NCI-H510A treated with DMSO at 0.1 percent for 48 hours (cell line): Measurements from ENCODE around the gene MIER2.
A peak's percentile ranks its signal among the peaks of the same experiment; 100 is the strongest.

ENCODE experiments used
- DNase-seq: peaks from one replicate; lab custom pipeline; 2025; lab: John Stamatoyannopoulos, UW

MIER2 gene

DNA sequence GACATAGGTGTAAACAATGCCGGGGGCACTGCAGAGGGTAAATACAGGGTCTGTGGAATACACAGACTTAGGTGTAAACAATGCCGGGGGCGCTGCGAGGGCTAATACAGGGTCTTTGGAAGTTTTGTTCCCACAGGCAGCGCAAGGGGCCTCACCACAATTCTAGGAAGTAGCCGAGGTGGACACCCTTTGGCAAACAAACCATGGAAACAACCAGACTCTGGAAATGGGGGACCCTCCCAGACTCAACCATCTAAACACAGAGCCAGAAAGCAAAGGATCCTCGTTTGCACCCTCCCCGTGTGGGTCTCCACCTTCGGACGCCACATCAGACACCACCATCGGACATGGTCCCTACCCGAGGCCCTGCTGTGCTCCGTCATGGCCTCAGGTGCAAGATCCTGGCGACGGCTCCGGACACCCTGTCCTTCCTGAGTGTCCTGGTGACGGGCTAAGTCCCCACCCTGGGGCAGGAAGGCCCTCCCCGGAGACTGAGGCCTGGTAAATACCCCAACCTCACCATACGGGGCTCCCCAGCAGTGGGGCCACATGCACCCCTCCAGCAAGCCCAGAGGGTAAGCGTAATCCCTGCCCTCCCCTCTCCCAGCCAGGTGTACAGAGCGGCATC is 36.7 kb downstream of the MIER2 start:
- no peak for DNase-seq

DNA sequence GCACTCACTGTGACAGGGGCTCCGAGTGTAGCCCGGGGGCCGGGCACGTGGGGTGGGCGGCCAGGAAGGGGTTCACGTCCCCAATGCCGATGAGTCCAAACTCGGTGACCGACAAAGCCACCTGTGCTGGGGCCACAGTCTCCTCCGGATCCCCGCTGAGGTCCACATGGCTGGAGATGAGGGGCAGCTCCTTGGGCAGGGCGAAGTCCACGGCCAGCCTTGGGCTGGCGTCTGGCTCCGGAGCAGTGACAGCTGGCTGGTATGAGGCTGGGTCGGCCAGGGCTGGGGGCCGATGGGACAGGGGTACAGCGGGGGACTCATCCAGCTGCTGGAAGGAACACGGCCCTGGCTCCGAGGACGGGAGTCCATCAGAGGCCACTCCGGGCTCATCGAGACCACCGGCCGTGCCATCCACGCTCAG is 37.5 kb downstream of the MIER2 start:
- no peak for DNase-seq

DNA sequence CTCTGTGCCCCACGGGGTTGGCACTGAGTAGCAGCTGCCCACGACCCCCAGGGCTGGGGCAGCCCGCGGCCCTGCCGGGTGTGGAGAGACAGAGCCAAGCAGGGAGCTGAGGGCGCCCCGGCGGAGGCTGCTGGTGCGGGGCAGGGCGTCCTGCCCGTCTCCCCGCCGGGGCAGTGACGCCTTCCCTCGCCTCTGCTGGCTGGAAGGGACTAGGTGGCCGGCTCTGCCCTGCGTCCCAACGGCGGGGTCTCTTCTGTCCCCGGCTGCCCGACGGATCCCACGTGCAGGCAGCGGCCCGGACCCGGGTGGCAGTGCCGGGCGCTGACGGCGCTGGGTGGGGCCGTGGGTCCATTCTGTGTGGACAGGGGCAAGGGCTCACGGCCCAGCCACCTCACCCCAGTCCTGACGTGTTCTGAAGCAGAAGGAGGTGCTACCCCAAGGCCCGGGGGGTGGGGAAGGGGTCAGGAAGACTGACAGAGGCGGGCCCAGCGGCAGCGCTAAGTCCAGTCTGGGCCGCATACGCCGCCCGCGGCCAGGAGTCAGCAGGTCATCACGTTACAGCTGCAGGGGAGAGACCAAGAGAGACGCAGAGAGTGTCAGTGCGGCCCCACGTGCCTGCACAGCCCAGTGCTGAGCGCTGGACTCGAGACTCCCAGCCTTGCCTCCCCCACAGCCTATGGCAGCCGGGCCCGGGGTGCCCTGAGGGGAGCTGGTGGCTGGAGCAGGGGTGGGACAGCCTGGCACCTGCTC is 38.3 kb downstream of the MIER2 start:
- DNase-seq, result no peak

DNA sequence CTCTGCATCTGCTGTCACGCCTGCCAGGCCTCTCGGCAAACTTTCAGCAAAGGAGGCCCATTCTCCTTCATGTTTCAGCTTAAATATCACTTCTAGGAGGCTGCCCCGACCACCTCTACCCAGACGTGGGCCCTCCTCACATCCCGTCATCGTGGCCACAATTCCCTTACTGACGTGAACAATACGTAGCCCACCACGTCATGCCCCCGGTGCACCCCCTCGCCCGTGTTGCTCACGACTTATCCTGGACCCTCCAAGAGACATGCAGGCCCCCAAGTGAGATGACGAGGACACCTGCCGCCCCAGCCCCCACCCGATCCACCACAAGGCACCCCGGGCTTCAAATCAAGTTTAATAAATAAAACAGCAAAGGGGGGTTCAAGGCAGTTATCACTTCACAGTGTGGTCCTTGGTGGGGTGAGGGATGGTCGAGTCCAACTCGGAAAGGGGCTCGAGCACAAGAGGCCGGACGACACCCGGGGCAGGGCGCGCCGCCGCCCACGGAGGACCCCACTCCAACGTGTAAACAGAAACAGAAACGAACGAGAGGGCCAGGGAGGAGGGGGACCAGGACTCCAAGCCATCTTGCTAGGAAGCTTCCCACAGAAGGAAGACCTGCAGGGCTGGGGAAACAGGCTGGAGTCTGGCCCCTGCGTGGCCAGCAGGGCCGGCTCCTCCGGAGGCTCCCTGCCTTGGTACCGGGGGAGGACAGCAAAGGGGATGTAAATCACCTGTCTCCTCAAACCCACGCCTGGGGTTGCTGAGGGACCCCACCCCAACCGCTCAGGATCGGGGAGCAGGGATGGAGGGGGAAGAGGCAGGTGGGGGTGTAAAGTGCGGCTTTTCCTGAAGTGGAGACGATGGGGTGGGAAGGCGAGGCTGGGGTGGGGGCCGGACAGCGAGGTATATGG is 39.1 kb downstream of the MIER2 start:
- DNase-seq, result no peak

DNA sequence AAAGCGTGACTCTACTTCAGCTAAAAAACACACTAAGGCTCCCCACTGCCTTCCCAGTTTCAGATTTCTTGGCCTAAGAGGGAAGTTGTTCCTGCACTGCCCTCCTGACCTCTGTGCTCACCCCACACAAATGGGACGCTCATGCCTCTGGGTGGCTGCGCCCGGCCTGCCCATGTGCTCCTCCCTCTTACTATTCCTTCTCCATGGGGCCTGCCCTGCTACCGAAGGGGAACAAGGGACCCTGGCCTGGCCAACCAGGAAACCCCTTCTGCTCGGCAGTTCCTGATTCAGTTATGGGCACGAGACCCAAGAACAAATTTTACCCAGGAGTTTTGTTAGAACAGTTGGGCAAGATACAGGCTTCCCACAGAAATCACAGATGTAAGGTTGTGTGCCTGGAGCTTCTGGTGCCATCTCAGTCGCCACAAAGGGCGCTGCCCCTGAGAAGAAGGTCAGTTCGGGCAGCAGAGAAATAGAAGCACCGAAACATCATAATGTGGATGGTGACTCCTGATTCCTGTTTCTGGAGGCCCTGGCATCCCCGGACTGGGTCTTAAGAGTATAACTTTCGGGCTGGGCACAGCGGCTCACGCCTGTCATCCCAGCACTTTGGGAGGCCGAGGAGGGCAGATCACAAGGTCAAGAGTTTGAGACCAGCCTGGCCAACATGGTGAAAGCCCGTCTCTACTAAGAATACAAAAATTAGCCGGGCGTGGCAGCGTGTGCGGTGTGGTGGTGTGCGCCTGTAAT is 47.9 kb downstream of the MIER2 start:
- no peak for DNase-seq

DNA sequence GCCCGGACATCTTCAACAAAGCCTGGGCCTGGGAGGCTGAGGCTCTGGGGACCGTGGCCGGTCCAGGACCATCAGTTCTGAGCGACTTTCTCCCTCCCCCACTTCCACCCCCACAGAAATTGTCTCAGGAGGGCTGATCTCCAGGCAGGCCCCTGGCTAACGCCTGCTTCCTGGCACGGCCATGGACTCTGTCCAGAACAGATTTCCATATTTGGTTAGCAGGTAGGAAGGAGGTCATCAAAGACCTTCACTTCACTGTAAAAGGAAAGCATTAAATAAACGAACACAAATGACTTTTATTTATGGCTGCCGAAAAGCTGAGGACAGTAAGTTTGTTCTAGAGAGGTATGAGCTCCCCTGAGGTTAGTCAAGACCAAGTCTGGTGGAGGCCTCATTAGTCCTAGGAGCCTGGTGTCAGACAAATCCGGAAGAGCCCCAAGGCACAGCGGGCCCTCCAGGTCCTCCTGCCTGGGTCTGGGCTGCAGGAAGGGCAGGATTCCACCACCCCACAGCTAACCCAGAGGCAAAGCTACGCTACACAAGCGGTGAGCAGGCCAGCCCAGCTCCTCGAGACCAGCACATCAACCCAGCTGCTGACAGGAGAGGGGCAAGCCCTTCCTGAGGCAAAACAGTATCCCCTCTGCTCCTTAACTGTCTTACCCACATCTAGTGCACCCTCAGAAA is 48.8 kb downstream of the MIER2 start:
- no peak for DNase-seq

DNA sequence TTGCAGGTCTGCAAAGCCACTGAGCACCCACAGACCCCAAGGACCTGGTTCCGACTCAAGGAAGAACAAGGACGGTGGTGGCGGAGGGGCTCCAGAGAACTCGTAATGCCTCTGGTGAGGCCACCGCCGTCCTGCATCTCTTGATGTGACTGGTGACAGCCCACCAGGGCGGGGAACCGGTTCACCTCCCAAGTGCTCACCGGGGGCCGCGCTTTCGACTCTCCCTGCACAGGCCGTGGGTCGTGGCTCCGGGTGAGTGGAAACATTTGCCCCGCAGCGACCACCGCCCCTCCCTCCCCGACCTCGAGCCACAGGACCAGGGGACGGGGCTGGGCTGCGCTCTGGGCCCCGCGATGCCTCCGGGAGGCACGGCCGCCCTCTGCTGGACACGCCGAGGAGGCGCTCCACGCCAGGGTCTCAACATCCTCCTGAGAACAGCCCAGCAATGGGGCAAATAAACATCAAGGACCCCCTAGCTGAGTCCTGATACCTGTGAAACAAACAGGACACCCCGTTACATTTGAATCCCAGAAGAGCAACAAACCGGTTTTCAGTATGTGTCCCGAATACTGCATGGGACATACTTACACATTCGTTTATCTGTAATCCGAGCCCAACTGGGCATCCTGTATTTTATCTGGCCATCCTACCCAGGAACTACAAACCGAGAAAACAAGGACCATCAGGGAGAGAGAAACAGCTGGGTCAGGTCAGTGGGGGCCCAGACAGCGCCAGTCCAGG is 49.5 kb downstream of the MIER2 start:
- DNase-seq, result peak; percentile 29

DNA sequence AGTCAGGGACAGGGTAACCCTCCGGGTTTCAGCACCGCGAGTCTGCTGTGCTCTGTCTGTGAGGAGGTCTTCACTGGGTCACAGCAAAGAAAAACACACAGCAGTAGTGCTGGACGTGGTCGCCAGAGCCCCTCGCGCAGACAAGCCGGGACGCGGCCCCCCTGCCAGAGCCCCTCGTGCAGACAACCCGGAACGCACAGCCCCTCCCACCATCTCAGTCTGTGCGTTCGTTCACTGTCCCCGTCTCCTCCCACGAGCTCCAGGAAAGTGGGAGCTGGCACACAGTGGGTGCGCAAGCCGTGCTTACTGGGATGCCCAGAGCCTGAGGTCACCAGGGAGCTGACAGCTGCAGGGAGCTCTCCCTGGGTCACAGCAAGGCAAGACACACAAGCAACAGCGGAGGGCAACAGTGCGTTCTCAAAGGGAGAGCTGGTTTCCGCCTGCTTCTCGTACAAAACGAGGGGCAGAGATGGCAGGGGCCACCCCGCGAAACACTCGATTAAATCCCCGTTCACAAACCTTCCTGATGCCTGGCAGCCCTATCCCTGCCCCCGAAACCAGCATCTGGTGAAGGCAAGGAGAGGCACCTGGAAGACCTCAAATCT is 50.2 kb downstream of the MIER2 start:
- DNase-seq, result no peak

DNA sequence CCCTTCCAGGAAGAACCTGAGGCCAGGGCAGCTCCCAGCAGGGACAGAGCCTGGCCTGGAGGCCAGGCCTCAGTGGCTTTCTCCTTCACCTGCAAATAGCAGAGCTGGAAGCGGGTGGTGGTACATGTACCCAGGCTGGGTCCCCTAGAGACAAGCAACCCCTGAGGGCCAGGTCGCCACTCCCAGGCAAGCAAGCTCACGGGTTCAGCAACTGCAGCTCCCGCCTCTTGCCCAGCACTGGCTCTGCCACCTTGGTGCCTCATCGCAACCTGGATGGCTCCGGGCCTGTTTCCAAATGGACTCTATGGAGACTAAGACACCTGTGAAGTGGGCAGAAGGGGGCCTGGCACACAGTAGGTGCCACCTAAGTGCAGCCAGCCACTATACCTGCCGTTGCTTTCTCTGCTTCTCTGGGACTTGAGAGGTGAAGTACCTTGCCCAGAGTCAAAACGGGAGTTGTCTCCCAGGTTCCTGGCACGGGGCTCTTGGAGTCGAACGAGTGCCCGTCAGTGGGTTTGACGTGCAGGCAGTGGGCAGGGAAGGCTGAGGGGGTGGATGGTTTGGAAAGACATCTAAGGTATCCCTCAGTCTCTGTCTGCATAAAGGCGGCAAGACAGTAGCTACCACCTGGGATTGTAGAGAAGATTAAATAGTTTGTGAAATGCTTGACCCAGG is 51.0 kb downstream of the MIER2 start:
- no peak for DNase-seq

DNA sequence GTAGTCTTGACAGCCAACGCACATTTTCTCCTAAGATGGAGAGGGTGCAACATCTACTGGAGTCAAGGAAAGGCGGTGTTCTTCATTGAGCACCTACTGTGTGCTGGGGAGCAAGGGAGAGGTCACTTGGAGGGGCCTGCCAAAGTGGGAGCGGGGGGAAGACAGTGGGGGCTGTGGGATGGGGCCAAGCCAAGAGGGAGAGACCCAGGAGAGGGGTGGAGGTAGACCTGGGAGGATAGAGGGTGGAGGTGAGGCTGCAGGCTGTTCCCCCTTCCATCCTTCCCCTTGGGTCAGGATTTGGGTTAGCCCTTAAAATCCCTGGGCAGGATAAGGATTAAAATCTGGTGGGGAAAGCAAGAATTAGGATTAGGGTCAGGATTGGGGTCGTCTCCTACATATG is 51.6 kb downstream of the MIER2 start:
- no peak for DNase-seq

DNA sequence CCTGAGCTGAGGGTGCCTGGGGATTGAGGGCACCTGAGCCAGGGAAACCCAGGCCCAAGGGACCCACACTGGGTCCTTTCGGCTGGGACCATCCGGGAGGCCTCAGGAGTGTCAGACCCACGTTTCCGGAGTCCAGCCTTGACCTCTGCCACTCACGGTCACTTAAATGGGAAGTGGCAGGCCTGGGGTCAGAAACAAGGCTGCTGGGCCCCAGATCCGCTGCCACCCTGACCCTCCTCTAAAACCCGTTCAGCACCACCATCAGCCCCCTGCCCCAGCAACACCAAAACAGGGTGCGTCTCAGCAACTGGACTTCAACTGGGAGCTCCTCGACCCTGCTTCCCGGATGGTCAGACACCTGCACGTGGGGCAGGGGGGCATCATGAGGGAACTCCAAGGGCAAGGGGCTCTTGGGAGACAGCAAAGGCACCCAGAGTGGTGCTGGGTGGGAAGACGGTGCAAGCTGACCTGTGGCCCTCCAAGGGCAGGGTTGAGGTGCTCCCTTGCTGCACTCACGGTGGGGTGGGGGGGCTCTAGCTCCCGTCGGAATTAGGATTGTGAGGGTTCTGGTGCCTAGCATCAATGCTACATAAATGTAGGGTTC is 52.2 kb downstream of the MIER2 start:
- DNase-seq, result no peak

DNA sequence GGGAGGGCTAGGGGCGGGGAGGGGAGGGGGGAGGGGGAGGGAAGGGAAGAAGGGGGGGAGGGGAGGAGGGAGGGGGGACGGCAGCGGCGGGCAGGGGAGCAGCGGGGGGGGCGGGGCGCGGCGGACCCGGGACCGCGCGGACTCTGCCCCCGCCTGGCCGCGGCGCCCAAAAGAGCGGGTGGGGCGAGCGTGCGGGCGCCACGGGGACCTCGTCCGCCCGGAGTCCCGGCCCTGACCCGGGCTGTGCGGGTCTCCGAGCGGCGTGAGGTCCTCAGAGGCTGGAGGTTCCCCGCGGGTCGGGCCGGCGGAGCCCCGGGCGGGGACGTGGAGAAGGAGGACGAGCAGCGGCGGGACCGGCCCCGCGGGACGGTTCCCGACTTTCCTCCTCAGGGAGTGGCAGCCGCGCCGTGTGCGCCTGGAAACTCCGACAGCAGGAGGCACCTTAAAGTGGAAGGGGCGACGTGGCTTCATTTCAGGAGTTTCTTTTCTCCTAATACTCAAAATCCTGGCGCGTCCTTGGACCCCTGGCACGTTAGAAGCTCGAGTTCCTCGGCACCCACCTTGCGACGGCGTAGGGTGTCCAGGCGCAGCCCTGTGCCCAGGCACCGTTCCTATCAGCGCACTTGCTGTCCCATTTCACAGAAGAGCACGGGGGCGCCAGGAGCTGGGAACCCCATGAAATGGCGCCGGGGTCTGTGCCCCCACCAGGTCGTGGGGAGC is 52.9 kb downstream of the MIER2 start:
- no peak for DNase-seq

DNA sequence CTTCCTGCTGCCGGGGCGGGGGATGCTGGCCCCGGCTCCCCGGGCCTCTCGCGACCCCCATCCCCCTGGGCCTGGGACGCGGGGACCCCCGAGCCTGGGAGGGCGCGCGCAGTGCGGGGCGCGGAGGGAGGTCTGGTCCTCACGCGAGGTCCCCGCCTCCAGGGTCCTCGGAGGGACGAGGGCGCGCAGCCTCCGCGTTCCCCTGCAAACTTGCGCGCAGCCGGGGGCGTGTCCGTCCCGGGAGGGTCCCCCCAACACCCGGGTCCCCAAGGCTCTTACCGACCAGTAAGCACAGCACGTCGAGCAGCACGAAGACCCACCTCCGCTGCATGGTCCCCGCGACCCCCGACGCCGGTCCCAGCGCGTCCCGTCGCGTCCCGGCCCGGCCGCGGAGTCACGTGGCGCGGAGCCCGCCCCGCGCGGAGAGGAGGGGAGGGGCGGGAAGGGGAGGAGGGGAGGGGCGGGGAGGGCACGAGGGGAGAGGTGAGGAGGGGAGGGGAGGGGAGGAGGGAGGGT is 53.5 kb downstream of the MIER2 start, which contains the start of gene PLPP2:
PLPP2 (minus strand) TSS at position 398 of the 516 bp plus-strand sequence; CDS start at position 331, 67 bp downstream.
- no peak for DNase-seq

DNA sequence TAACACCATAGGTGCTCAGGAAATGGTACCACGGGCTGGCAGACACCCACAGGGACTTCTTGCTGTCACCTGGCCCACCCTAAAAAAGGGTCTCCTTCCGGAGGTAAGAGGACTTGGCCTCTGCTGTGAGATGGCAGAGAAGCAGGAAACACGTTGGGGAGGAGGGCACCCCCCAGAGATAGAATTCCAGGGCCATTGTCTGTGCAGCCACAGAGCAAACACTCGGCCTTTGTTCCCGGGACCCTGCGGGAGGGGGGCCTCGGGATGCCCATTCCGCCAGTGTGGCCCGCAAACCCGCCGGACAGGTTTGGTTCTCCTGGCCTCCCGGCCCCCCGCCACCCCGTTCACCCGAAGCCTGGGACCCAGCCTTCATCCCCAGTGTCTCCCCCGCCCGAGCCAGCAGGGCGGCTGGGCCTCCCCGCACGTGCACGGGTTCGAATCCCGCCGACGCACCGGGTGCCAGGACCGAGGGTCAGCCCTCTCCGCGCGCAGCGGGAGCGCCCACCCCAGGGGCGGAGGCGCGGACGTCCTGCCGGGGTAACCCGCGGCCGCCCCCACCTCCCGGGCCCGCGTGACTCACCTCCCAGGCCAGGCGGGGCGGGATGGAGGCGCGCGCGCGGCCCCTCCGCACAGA is 54.1 kb downstream of the MIER2 start:
- peak; percentile 51 for DNase-seq

DNA sequence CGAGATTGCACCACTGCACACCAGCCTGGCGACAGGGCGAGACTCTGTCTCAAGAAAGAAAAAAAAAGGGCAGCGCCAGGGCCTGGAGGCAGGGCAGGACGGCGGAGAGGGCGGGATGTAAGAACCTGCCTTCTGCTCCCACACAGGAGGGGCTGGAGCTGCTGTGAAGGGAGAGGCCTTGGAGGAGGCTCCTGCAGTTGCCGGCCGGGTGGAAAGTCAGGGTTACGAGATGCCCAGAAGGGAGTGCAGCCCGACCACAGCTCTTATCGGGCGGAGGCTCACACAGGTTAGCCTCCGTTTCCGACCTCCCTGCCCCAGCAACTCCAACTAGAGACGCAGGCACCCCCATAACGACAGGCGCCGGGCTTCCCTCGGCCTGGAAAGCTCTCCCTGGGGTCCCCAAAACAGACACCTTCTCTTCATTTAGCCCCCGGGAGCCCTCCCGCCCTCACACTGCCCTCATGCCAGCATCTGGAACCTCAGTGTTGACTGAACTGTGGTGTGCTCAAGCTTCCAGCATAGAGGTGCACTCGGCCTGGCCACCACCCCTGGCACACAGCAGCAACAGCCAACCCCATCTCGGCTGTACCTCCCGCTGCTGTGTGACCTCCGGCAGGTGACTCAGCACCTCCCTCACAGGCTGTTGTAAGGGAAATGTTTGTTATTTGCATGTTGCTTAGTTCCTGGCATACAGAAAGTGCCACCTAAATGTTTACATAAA is 54.8 kb downstream of the MIER2 start:
- DNase-seq, result peak; percentile 62

DNA sequence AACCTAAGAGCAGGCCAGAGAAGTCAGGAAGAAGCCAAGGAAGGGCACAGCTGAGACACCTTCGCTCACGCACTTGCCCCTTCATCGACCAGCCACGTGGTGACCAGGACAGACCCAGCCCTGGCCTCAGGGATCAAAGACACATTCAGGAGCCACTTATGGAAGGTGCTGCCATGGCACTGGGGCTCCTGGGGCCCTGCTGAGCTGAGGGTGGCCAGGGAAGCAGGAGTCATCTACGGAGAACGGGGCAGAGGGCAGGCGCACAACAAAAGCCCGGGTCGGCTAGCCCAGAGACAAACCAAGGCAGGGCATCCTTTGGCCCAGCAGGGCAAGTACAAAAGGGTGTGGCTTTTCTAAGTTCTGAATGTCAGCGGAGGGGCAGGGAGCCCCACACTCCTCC is 55.7 kb downstream of the MIER2 start:
- DNase-seq, result no peak

DNA sequence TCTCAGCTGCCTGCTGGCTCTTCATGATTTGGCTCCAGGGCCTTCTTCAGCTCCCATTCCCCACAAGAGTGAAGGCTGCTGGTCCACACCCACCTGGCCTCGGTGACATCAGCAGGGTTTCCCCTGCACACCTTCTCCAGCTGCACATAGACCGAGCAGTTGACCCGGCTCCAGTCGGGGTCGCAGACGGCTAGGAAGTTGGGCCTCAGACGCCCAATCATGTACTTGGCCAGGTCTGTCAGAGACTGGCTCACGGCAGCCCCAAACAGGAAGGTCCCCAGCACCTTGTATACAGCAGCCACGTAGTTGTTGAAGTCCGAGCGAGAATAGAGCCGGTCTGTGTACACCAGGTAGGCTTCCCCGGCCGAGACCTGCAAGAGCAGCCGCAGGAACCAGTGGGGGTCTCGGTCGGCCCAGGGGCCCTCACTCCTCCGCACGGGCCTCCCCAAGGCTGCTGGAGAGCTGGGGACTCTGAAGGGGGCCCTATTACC is 57.2 kb downstream of the MIER2 start:
- no peak for DNase-seq
